GM23338 (cell line): ENCODE results near the gene UVRAG. TPM values are rescaled to one million over a fixed set of nuclear protein-coding genes. Genes with fewer than 3 reads are reported as not detected.
A peak's percentile ranks its signal among the peaks of the same experiment; 100 is the strongest.

Experiments
- ATAC-seq: fragments of 200-7000 bp; cut with Tn5 transposase; 3 replicates; pipeline ENCODE4 v1.9.1; 2020
- DNase-seq: peaks from one replicate; pipeline ENCODE4 v3.0.0-alpha.2; 2015; ENCODE audit warnings: low spot score
- H2AFZ ChIP-seq: fragments of 200-600 bp; sonication (generic); 2 replicates; pipeline ENCODE4 v1.8.0; 2016; ENCODE audit warnings: antibody characterized with exemption, mild to moderate bottlenecking, moderate library complexity
- H3F3A ChIP-seq: fragments of 200-600 bp; sonication (generic); replicated peaks from 2 replicates; pipeline ENCODE4 v1.8.0; 2017; ENCODE audit warnings: antibody characterized with exemption, mixed run types, low read depth
- H3K27ac ChIP-seq: fragments of 200-600 bp; sonication (generic); 2 replicates; pipeline ENCODE4 v1.6.1; 2016; ENCODE audit warnings: low read depth
- H3K27me3 ChIP-seq: fragments of 200-600 bp; sonication (generic); 2 replicates; pipeline ENCODE4 v1.8.0; 2016; ENCODE audit warnings: mild to moderate bottlenecking, mixed run types, moderate library complexity; ENCODE audit not compliant: insufficient read depth
- H3K36me3 ChIP-seq: fragments of 200-600 bp; sonication (generic); 2 replicates; pipeline ENCODE4 v1.8.0; 2016; ENCODE audit warnings: mild to moderate bottlenecking; ENCODE audit not compliant: insufficient read depth
- H3K4me1 ChIP-seq: fragments of 200-600 bp; sonication (generic); 2 replicates; pipeline ENCODE4 v1.8.0; 2016; ENCODE audit warnings: mild to moderate bottlenecking, moderate library complexity; ENCODE audit not compliant: insufficient read depth
- H3K4me2 ChIP-seq: fragments of 200-600 bp; sonication (generic); 2 replicates; pipeline ENCODE4 v1.7.1; 2017; ENCODE audit warnings: mixed run types
- H3K4me3 ChIP-seq: fragments of 200-600 bp; sonication (generic); 2 replicates; pipeline ENCODE4 v1.6.1; 2016; ENCODE audit warnings: mixed run types
- H3K79me2 ChIP-seq: fragments of 200-600 bp; sonication (generic); replicated peaks from 2 replicates; pipeline ENCODE4 v1.8.0; 2017; ENCODE audit warnings: mild to moderate bottlenecking; ENCODE audit not compliant: insufficient read depth
- H3K9me2 ChIP-seq: fragments of 200-600 bp; sonication (generic); 2 replicates; pipeline ENCODE4 v1.8.0; 2017; ENCODE audit not compliant: insufficient read depth
- H4K20me1 ChIP-seq: fragments of 200-600 bp; sonication (generic); replicated peaks from 2 replicates; pipeline ENCODE4 v1.8.0; 2017; ENCODE audit warnings: mild to moderate bottlenecking; ENCODE audit not compliant: insufficient read depth
- H3K27ac Mint-ChIP-seq: 2 replicates; pipeline ENCODE4 v1.8.0; 2020; ENCODE audit warnings: inconsistent platforms, mild to moderate bottlenecking, moderate library complexity, mixed read lengths
- H3K27me3 Mint-ChIP-seq: 3 replicates; pipeline ENCODE4 v1.8.0; 2022; ENCODE audit warnings: low read depth, mild to moderate bottlenecking, moderate library complexity, mixed read lengths, inconsistent platforms; ENCODE audit not compliant: insufficient read depth, poor library complexity
- H3K36me3 Mint-ChIP-seq: 3 replicates; pipeline ENCODE4 v1.8.0; 2021; ENCODE audit warnings: low read depth, mild to moderate bottlenecking, inconsistent platforms, moderate library complexity, mixed read lengths
- H3K4me1 Mint-ChIP-seq: 3 replicates; pipeline ENCODE4 v1.8.0; 2020; ENCODE audit warnings: mild to moderate bottlenecking, inconsistent platforms, mixed read lengths
- H3K4me3 Mint-ChIP-seq: 3 replicates; pipeline ENCODE4 v1.8.0; 2021; ENCODE audit warnings: moderate library complexity, mild to moderate bottlenecking, inconsistent platforms, mixed read lengths
- H3K9me3 Mint-ChIP-seq: 3 replicates; pipeline ENCODE4 v1.8.0; 2020; ENCODE audit warnings: moderate library complexity, mild to moderate bottlenecking, inconsistent platforms, mixed read lengths
- CREB1 ChIP-seq: fragments of 250-450 bp; sonication (Bioruptor Pico); IDR thresholded peaks from 2 replicates; pipeline ENCODE4 v1.5.0; 2020; ENCODE audit warnings: low read depth, mild to moderate bottlenecking, moderate library complexity
- CTCF ChIP-seq, 2 experiments: fragments of 200-600 bp in 1 of 2; sonication (generic) in 1 of 2; conservative IDR thresholded peaks; 2 replicates each; pipeline versions ENCODE4 v1.5.1 to v1.6.1; 2016 to 2017; ENCODE audit warnings: antibody characterized with exemption in 2 of 2, low read depth in 2 of 2, mild to moderate bottlenecking in 2 of 2, moderate library complexity in 1 of 2
- ETS1 ChIP-seq: IDR thresholded peaks from 2 replicates; pipeline ENCODE4 v1.6.1; 2016; ENCODE audit warnings: antibody characterized with exemption
- EZH2 ChIP-seq: fragments of 200-600 bp; sonication (generic); IDR thresholded peaks from one replicate; pipeline ENCODE4 v1.8.0; 2017; ENCODE audit warnings: antibody characterized with exemption, mild to moderate bottlenecking, low read depth; ENCODE audit not compliant: unreplicated experiment
- EZH2phosphoT487 ChIP-seq: fragments of 200-600 bp; sonication (generic); IDR thresholded peaks from one replicate; pipeline ENCODE4 v1.8.1; 2018; ENCODE audit warnings: antibody characterized with exemption; ENCODE audit not compliant: unreplicated experiment
- JUNB ChIP-seq: IDR thresholded peaks from one replicate; pipeline ENCODE4 v1.6.1; 2016; ENCODE audit warnings: antibody characterized with exemption; ENCODE audit not compliant: unreplicated experiment
- NANOG ChIP-seq: IDR thresholded peaks from 2 replicates; pipeline ENCODE4 v1.6.1; 2016; ENCODE audit warnings: antibody characterized with exemption, borderline replicate concordance
- POLR2AphosphoS5 ChIP-seq: IDR thresholded peaks from 2 replicates; pipeline ENCODE4 v1.6.1; 2016; ENCODE audit warnings: antibody characterized with exemption, low read depth
- STAT1 ChIP-seq: IDR thresholded peaks from one replicate; pipeline ENCODE4 v1.6.1; 2016; ENCODE audit warnings: antibody characterized with exemption; ENCODE audit not compliant: unreplicated experiment
- ZNF114 ChIP-seq: fragments of 250-450 bp; sonication (Bioruptor Pico); IDR thresholded peaks from 2 replicates; pipeline ENCODE4 v1.5.0; 2020; ENCODE audit warnings: mild to moderate bottlenecking, moderate library complexity
- ZNF331 ChIP-seq: fragments of 250-450 bp; sonication (Bioruptor Pico); IDR thresholded peaks from 2 replicates; pipeline ENCODE4 v1.5.0; 2020; ENCODE audit warnings: low read depth, mild to moderate bottlenecking, moderate library complexity
- polyA plus RNA-seq: library from polyadenylated mRNA; unstranded; fragments of >200 nt; fragmentation: Nextera tagmentation; extraction: Ambion mirVana; gene quantifications from 2 replicates; pipeline ENCODE4 v1.2.1, GENCODE V29; 2016
- total RNA-seq: library from RNA; depleted of rRNA; stranded (reverse); fragments of >200 nt; shearing (Covaris generic); gene quantifications from 2 replicates; pipeline ENCODE4 v1.2.3, GENCODE V29; 2014
- TF ChIP-seq, protein P1 (sequence below): IDR thresholded peaks from one replicate; pipeline ENCODE4 v1.6.1; 2018; ENCODE audit warnings: antibody characterized with exemption; ENCODE audit not compliant: unreplicated experiment
- TF ChIP-seq, protein P2 (sequence below): fragments of 250-450 bp; sonication (Bioruptor Pico); IDR thresholded peaks from 2 replicates; pipeline ENCODE4 v1.5.0; 2020; ENCODE audit warnings: mild to moderate bottlenecking, moderate library complexity

UVRAG gene
- total and polyA plus RNA-seq, 2 experiments from 2014 or later = 15.3 to 17.4 TPM

DNA sequence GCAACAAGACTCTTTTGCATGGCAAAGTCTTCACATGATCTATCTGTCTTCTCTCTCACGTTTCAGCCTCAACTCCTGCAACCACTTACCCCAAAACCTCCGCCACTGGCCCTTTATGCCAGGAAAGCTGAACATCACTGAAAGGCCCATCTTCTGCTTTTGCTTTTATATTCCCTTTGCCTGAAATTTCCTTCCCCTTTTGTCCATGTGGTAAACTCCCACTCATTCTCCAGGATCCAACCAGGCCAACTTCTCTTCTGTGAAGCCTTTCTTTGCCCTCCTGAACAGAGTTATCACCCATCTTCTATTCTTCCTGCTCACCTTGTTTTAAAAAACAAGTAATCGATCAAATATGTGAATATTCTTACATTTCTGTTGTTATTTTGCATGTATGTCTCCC, 273.5 kb downstream of the UVRAG start:
- Histone ChIP-seq H4K20me1 (no peaks in the 10 kb centered on the region), H3K36me3 (no peaks in the 10 kb centered on the region), H3K27ac (no peak overlapping the region), H3K4me2 (peak overlapping the region; percentile 58), H3K9me2 (no peaks in the 10 kb centered on the region), H2AFZ (no peak overlapping the region), H3K4me3 (no peak overlapping the region), H3K4me1 (peaks cover 19% of the 10 kb centered on the region), H3F3A (no peaks in the 10 kb centered on the region), H3K79me2 (no peaks in the 10 kb centered on the region), H3K27me3 (no peaks in the 10 kb centered on the region)
- peaks cover 14% of the 10 kb centered on the region; the same call in 2 of the 3 replicates for H3K9me3 Mint-ChIP-seq
- ATAC-seq (0 out of 3 replicates have a peak, but pooled peaks have one; percentile 22), DNase-seq (no peak)
- TF ChIP-seq, protein P1, sequence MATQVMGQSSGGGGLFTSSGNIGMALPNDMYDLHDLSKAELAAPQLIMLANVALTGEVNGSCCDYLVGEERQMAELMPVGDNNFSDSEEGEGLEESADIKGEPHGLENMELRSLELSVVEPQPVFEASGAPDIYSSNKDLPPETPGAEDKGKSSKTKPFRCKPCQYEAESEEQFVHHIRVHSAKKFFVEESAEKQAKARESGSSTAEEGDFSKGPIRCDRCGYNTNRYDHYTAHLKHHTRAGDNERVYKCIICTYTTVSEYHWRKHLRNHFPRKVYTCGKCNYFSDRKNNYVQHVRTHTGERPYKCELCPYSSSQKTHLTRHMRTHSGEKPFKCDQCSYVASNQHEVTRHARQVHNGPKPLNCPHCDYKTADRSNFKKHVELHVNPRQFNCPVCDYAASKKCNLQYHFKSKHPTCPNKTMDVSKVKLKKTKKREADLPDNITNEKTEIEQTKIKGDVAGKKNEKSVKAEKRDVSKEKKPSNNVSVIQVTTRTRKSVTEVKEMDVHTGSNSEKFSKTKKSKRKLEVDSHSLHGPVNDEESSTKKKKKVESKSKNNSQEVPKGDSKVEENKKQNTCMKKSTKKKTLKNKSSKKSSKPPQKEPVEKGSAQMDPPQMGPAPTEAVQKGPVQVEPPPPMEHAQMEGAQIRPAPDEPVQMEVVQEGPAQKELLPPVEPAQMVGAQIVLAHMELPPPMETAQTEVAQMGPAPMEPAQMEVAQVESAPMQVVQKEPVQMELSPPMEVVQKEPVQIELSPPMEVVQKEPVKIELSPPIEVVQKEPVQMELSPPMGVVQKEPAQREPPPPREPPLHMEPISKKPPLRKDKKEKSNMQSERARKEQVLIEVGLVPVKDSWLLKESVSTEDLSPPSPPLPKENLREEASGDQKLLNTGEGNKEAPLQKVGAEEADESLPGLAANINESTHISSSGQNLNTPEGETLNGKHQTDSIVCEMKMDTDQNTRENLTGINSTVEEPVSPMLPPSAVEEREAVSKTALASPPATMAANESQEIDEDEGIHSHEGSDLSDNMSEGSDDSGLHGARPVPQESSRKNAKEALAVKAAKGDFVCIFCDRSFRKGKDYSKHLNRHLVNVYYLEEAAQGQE = no peak
- TF ChIP-seq ETS1 = no peak
- no peak for TF ChIP-seq ZNF114 (CRISPR knock-in tag)
- TF ChIP-seq NANOG = no peak
- TF ChIP-seq EZH2phosphoT487 = no peak
- no peak for TF ChIP-seq JUNB
- TF ChIP-seq, protein P2, sequence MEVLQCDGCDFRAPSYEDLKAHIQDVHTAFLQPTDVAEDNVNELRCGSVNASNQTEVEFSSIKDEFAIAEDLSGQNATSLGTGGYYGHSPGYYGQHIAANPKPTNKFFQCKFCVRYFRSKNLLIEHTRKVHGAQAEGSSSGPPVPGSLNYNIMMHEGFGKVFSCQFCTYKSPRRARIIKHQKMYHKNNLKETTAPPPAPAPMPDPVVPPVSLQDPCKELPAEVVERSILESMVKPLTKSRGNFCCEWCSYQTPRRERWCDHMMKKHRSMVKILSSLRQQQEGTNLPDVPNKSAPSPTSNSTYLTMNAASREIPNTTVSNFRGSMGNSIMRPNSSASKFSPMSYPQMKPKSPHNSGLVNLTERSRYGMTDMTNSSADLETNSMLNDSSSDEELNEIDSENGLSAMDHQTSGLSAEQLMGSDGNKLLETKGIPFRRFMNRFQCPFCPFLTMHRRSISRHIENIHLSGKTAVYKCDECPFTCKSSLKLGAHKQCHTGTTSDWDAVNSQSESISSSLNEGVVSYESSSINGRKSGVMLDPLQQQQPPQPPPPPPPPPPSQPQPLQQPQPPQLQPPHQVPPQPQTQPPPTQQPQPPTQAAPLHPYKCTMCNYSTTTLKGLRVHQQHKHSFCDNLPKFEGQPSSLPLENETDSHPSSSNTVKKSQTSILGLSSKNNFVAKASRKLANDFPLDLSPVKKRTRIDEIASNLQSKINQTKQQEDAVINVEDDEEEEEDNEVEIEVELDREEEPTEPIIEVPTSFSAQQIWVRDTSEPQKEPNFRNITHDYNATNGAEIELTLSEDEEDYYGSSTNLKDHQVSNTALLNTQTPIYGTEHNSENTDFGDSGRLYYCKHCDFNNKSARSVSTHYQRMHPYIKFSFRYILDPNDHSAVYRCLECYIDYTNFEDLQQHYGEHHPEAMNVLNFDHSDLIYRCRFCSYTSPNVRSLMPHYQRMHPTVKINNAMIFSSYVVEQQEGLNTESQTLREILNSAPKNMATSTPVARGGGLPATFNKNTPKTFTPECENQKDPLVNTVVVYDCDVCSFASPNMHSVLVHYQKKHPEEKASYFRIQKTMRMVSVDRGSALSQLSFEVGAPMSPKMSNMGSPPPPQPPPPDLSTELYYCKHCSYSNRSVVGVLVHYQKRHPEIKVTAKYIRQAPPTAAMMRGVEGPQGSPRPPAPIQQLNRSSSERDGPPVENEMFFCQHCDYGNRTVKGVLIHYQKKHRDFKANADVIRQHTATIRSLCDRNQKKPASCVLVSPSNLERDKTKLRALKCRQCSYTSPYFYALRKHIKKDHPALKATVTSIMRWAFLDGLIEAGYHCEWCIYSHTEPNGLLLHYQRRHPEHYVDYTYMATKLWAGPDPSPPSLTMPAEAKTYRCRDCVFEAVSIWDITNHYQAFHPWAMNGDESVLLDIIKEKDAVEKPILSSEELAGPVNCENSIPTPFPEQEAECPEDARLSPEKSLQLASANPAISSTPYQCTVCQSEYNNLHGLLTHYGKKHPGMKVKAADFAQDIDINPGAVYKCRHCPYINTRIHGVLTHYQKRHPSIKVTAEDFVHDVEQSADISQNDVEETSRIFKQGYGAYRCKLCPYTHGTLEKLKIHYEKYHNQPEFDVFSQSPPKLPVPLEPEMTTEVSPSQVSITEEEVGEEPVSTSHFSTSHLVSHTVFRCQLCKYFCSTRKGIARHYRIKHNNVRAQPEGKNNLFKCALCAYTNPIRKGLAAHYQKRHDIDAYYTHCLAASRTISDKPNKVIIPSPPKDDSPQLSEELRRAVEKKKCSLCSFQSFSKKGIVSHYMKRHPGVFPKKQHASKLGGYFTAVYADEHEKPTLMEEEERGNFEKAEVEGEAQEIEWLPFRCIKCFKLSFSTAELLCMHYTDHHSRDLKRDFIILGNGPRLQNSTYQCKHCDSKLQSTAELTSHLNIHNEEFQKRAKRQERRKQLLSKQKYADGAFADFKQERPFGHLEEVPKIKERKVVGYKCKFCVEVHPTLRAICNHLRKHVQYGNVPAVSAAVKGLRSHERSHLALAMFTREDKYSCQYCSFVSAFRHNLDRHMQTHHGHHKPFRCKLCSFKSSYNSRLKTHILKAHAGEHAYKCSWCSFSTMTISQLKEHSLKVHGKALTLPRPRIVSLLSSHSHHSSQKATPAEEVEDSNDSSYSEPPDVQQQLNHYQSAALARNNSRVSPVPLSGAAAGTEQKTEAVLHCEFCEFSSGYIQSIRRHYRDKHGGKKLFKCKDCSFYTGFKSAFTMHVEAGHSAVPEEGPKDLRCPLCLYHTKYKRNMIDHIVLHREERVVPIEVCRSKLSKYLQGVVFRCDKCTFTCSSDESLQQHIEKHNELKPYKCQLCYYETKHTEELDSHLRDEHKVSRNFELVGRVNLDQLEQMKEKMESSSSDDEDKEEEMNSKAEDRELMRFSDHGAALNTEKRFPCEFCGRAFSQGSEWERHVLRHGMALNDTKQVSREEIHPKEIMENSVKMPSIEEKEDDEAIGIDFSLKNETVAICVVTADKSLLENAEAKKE (CRISPR knock-in tag) = no peak
- TF ChIP-seq CREB1 (CRISPR knock-in tag) = no peak
- TF ChIP-seq STAT1 = no peak
- TF ChIP-seq POLR2AphosphoS5 = no peak
- TF ChIP-seq ZNF331 = no peak
- TF ChIP-seq EZH2 = no peak
- TF ChIP-seq CTCF (conservative IDR thresholded peaks at IDR 0.05; ENCODE audit: low read depth in 2 of 2) = no peak
- H3K27ac Mint-ChIP-seq = peak overlapping the region; percentile 51
- H3K36me3 Mint-ChIP-seq = peaks cover 14% of the 10 kb centered on the region; the same call in 2 of the 3 replicates
- H3K27me3 Mint-ChIP-seq = no peaks in the 10 kb centered on the region
- H3K4me3 Mint-ChIP-seq = no peak overlapping the region
- H3K4me1 Mint-ChIP-seq = peaks cover 31% of the 10 kb centered on the region
